Measurements from ENCODE around the gene FEV. TPM values are rescaled to one million over a fixed set of nuclear protein-coding genes. Genes with fewer than 3 reads are reported as not detected.
A peak's percentile ranks its signal among the peaks of the same experiment; 100 is the strongest.

The FEV gene
- total and polyA plus RNA-seq, 7 experiments from 2014 or later: not detected

- no peak for DNase-seq
- Mint-ChIP-seq H3K27me3 (peaks cover 1 to 29% (median 15%) of the 10 kb centered on the region in 5 donors), H3K4me3 (no peak overlapping the region), H3K36me3 (no peaks in the 10 kb centered on the region), H3K9me3 (peaks cover 0 to 3% (median 0%) of the 10 kb centered on the region in 11 donors), H3K4me1 (no peaks in the 10 kb centered on the region), H3K27ac (no peak overlapping the region)
- ChIA-PET POLR2A (no interaction called here), CTCF (interaction anchor here (0.5 kb wide), 1 partner anchor 61 kb away, joined by 3 read pairs; no protein-coding TSS in a partner anchor)
- ATAC-seq: no peak
- Histone ChIP-seq H3K4me1 (ENCODE audit: control insufficient read depth in 2 of 2, insufficient read depth in 2 of 2, low read length in 2 of 2) (no peaks in the 10 kb centered on the region), H3K4me3 (ENCODE audit: low read length) (no peak overlapping the region), H3K36me3 (ENCODE audit: control insufficient read depth in 2 of 3, insufficient read depth in 3 of 3, low read length in 3 of 3) (no peaks in the 10 kb centered on the region), H3K27ac (ENCODE audit: low read depth, low read length) (no peak overlapping the region), H3K9me3 (ENCODE audit: control insufficient read depth in 2 of 3, low read length in 3 of 3) (no peaks in the 10 kb centered on the region), H3K27me3 (ENCODE audit: control insufficient read depth in 2 of 2, insufficient read depth in 2 of 2, low read length in 2 of 2) (no peaks in the 10 kb centered on the region)
- intact Hi-C loops (cut with micrococcal nuclease): no loop called here
Measured at GRCh38 chr2:219018286-219018685, 33.3 kb upstream of the FEV start.

GRCh38 chr2:219017201-219017931 is 32.4 kb upstream of the FEV start:
- Mint-ChIP-seq H3K36me3 (no peaks in the 10 kb centered on the region), H3K27me3 (peaks cover 2 to 34% (median 18%) of the 10 kb centered on the region in 5 donors), H3K4me3 (no peak overlapping the region), H3K27ac (no peak overlapping the region), H3K4me1 (no peaks in the 10 kb centered on the region), H3K9me3 (peaks cover 0 to 3% (median 0%) of the 10 kb centered on the region in 11 donors)
- intact Hi-C loops (cut with micrococcal nuclease): no loop called here
- DNase-seq: no peak
- no peaks in the 10 kb centered on the region for H3K36me3 ChIP-seq (ENCODE audit: control insufficient read depth in 2 of 3, insufficient read depth in 3 of 3, low read length in 3 of 3)
- POLR2A ChIA-PET: no interaction called here
- H3K27me3 ChIP-seq (ENCODE audit: control insufficient read depth in 2 of 2, insufficient read depth in 2 of 2, low read length in 2 of 2): no peaks in the 10 kb centered on the region
- no peaks in the 10 kb centered on the region for H3K4me1 ChIP-seq (ENCODE audit: control insufficient read depth in 2 of 2, insufficient read depth in 2 of 2, low read length in 2 of 2)
- H3K9me3 ChIP-seq (ENCODE audit: control insufficient read depth in 2 of 3, low read length in 3 of 3): no peaks in the 10 kb centered on the region
- ATAC-seq: no peak
- H3K4me3 ChIP-seq (ENCODE audit: low read length): no peak overlapping the region
- CTCF ChIA-PET: interaction anchor here (0.7 kb wide), 1 partner anchor 37 kb away, joined by 3 read pairs; no protein-coding TSS in a partner anchor
- no peak overlapping the region for H3K27ac ChIP-seq (ENCODE audit: low read depth, low read length)

- ChIA-PET CTCF (no interaction called here), POLR2A (no interaction called here)
- Histone ChIP-seq H3K4me3 (ENCODE audit: low read length) (no peak overlapping the region), H3K27me3 (ENCODE audit: control insufficient read depth in 2 of 2, insufficient read depth in 2 of 2, low read length in 2 of 2) (no peaks in the 10 kb centered on the region), H3K27ac (ENCODE audit: low read depth, low read length) (no peak overlapping the region), H3K9me3 (ENCODE audit: control insufficient read depth in 2 of 3, low read length in 3 of 3) (no peaks in the 10 kb centered on the region), H3K4me1 (ENCODE audit: control insufficient read depth in 2 of 2, insufficient read depth in 2 of 2, low read length in 2 of 2) (no peaks in the 10 kb centered on the region), H3K36me3 (ENCODE audit: control insufficient read depth in 2 of 3, insufficient read depth in 3 of 3, low read length in 3 of 3) (no peaks in the 10 kb centered on the region)
- ATAC-seq (no peak), DNase-seq (no peak)
- H3K9me3 Mint-ChIP-seq: peaks cover 0 to 3% (median 0%) of the 10 kb centered on the region in 11 donors
- no peaks in the 10 kb centered on the region for H3K4me1 Mint-ChIP-seq
- no peaks in the 10 kb centered on the region for H3K36me3 Mint-ChIP-seq
- intact Hi-C loops (cut with micrococcal nuclease): no loop called here
- H3K27ac Mint-ChIP-seq: no peak overlapping the region
- H3K27me3 Mint-ChIP-seq: peaks cover 2 to 34% (median 18%) of the 10 kb centered on the region in 5 donors
- H3K4me3 Mint-ChIP-seq: no peak overlapping the region
Measured at GRCh38 chr2:219016721-219017120, 31.7 kb upstream of the FEV start.

- Histone ChIP-seq H3K36me3 (ENCODE audit: control insufficient read depth in 2 of 3, insufficient read depth in 3 of 3, low read length in 3 of 3) (no peaks in the 10 kb centered on the region), H3K9me3 (ENCODE audit: control insufficient read depth in 2 of 3, low read length in 3 of 3) (no peaks in the 10 kb centered on the region), H3K4me3 (ENCODE audit: low read length) (no peak overlapping the region), H3K27ac (ENCODE audit: low read depth, low read length) (no peak overlapping the region), H3K4me1 (ENCODE audit: control insufficient read depth in 2 of 2, insufficient read depth in 2 of 2, low read length in 2 of 2) (no peaks in the 10 kb centered on the region), H3K27me3 (ENCODE audit: control insufficient read depth in 2 of 2, insufficient read depth in 2 of 2, low read length in 2 of 2) (no peaks in the 10 kb centered on the region)
- ATAC-seq: no peak
- peaks cover 9 to 54% (median 37%) of the 10 kb centered on the region in 5 donors for H3K27me3 Mint-ChIP-seq
- ChIA-PET POLR2A (no interaction called here), CTCF (interaction anchor here (0.5 to 1.3 kb wide), 4 partner anchors 14 to 144 kb away, joined by 3 to 6 read pairs (median 3); no protein-coding TSS in a partner anchor)
- intact Hi-C loops (cut with micrococcal nuclease): no loop called here
- H3K36me3 Mint-ChIP-seq: no peaks in the 10 kb centered on the region
- no peak overlapping the region for H3K4me3 Mint-ChIP-seq
- no peak overlapping the region for H3K27ac Mint-ChIP-seq
- H3K4me1 Mint-ChIP-seq: no peaks in the 10 kb centered on the region
- DNase-seq: no peak
- H3K9me3 Mint-ChIP-seq: peaks cover 0 to 3% (median 0%) of the 10 kb centered on the region in 11 donors
Measured at GRCh38 chr2:219010873-219011272, 25.9 kb upstream of the FEV start.

- Histone ChIP-seq H3K27ac (ENCODE audit: low read depth, low read length) (no peak overlapping the region), H3K4me3 (ENCODE audit: low read length) (no peak overlapping the region), H3K27me3 (ENCODE audit: control insufficient read depth in 2 of 2, insufficient read depth in 2 of 2, low read length in 2 of 2) (no peaks in the 10 kb centered on the region), H3K36me3 (ENCODE audit: control insufficient read depth in 2 of 3, insufficient read depth in 3 of 3, low read length in 3 of 3) (no peaks in the 10 kb centered on the region), H3K4me1 (ENCODE audit: control insufficient read depth in 2 of 2, insufficient read depth in 2 of 2, low read length in 2 of 2) (no peaks in the 10 kb centered on the region), H3K9me3 (ENCODE audit: control insufficient read depth in 2 of 3, low read length in 3 of 3) (no peaks in the 10 kb centered on the region)
- Mint-ChIP-seq H3K4me3 (no peak overlapping the region), H3K27ac (no peak overlapping the region), H3K27me3 (peaks cover 15 to 61% (median 43%) of the 10 kb centered on the region in 5 donors), H3K9me3 (peaks cover 0 to 3% (median 0%) of the 10 kb centered on the region in 11 donors), H3K36me3 (peaks cover 0 to 3% (median 0%) of the 10 kb centered on the region in 5 donors), H3K4me1 (no peaks in the 10 kb centered on the region)
- ChIA-PET CTCF (interaction anchor here (0.5 to 1.3 kb wide), 4 partner anchors 13 to 827 kb away, joined by 3 to 6 read pairs (median 3); no protein-coding TSS in a partner anchor), POLR2A (no interaction called here)
- no peak for DNase-seq
- ATAC-seq: peak; percentile 45
- intact Hi-C loops (cut with micrococcal nuclease): no loop called here
Measured at GRCh38 chr2:219010162-219010756, 25.3 kb upstream of the FEV start.

GRCh38 chr2:219009294-219009693 is 24.3 kb upstream of the FEV start:
- H3K9me3 Mint-ChIP-seq: peaks cover 0 to 4% (median 0%) of the 10 kb centered on the region in 11 donors
- CTCF ChIA-PET: no interaction called here

More at GRCh38 chr2:219009294-219009693, 24.3 kb upstream of the FEV start:
- Histone ChIP-seq H3K4me1 (ENCODE audit: control insufficient read depth in 2 of 2, insufficient read depth in 2 of 2, low read length in 2 of 2) (no peaks in the 10 kb centered on the region), H3K36me3 (ENCODE audit: control insufficient read depth in 2 of 3, insufficient read depth in 3 of 3, low read length in 3 of 3) (no peaks in the 10 kb centered on the region), H3K4me3 (ENCODE audit: low read length) (no peak overlapping the region), H3K9me3 (ENCODE audit: control insufficient read depth in 2 of 3, low read length in 3 of 3) (no peaks in the 10 kb centered on the region), H3K27ac (ENCODE audit: low read depth, low read length) (no peak overlapping the region), H3K27me3 (ENCODE audit: control insufficient read depth in 2 of 2, insufficient read depth in 2 of 2, low read length in 2 of 2) (peaks cover 0 to 3% of the 10 kb centered on the region in 2 donors)
- Mint-ChIP-seq H3K27me3 (peaks cover 23 to 68% (median 47%) of the 10 kb centered on the region in 5 donors), H3K4me1 (no peaks in the 10 kb centered on the region), H3K4me3 (no peak overlapping the region), H3K36me3 (peaks cover 0 to 3% (median 0%) of the 10 kb centered on the region in 5 donors), H3K27ac (no peak overlapping the region)
- intact Hi-C loops (cut with micrococcal nuclease): no loop called here
- DNase-seq (no peak), ATAC-seq (no peak)
- POLR2A ChIA-PET: no interaction called here
